ENCODE data around the gene PLA2G6. TPM values are rescaled to one million over a fixed set of nuclear protein-coding genes. Genes with fewer than 3 reads are reported as not detected.

Gene PLA2G6
- total and polyA plus RNA-seq, 9 of the 15 experiments (the other 6 are each of a cell fraction or from before 2014, with no cell fraction given), result 0.11 to 12.2 (median 9.7) TPM

- TF ChIP-seq SRSF3 (IDR thresholded peaks at IDR 0.05; ENCODE audit: insufficient read depth, low read length) (no peak), IRF2 (CRISPR knock-in tag; IDR thresholded peaks at IDR 0.05) (no peak), TGIF2 (CRISPR knock-in tag; IDR thresholded peaks at IDR 0.05) (no peak), ARHGAP35 (IDR thresholded peaks at IDR 0.05; ENCODE audit: partially characterized antibody) (no peak), BCLAF1 (IDR thresholded peaks at IDR 0.05; ENCODE audit: borderline replicate concordance in 1 of 2, control insufficient read depth in 1 of 2, low read depth in 2 of 2, low read length in 1 of 2) (no peak), SMAD2 (IDR thresholded peaks at IDR 0.05; ENCODE audit: low read depth, low read length) (no peak), CREB3 (tag; conservative IDR thresholded peaks at IDR 0.05; ENCODE audit: low read depth) (no peak), ZBTB2 (IDR thresholded peaks at IDR 0.05) (no peak), ETS2 (tag; IDR thresholded peaks at IDR 0.05; ENCODE audit: borderline replicate concordance, poor library complexity, severe bottlenecking) (no peak), SAFB (IDR thresholded peaks at IDR 0.05; ENCODE audit: borderline replicate concordance, low read depth, low read length) (no peak), ZEB2 (IDR thresholded peaks at IDR 0.05) (no peak), NFE2L1 (tag; IDR thresholded peaks at IDR 0.05; ENCODE audit: borderline replicate concordance, low read depth) (no peak), MTA2 (IDR thresholded peaks at IDR 0.05; ENCODE audit: low read depth) (no peak), NELFE (IDR thresholded peaks at IDR 0.05; ENCODE audit: insufficient read depth, insufficient read length) (no peak), ZNF274 (IDR thresholded peaks at IDR 0.05; ENCODE audit: borderline replicate concordance, low read depth, low read length) (no peak), CREB1 (IDR thresholded peaks at IDR 0.05) (no peak), CREB1 (CRISPR knock-in tag; IDR thresholded peaks at IDR 0.05) (no peak), ZSCAN32 (CRISPR knock-in tag; IDR thresholded peaks at IDR 0.05) (no peak), GATAD2A (IDR thresholded peaks at IDR 0.05) (peak; percentile 75; the same call in 1 of the 2 replicates), GTF2E2 (tag; IDR thresholded peaks at IDR 0.05) (no peak), GTF2F1 (IDR thresholded peaks at IDR 0.05; ENCODE audit: low read depth, low read length) (no peak), ZNF699 (CRISPR knock-in tag; IDR thresholded peaks at IDR 0.05; ENCODE audit: insufficient replicate concordance) (no peak)
Measured at GRCh38 chr22:38181453-38182200, at the start of gene PLA2G6 (continued).

Data from K562 (cell line).